Dedifferentiated amniotic fluid mesenchymal stem cell (primary cell): ENCODE data around the gene CERS1.

Source experiments
- DNase-seq: peaks from one replicate; pipeline ENCODE4 v3.0.0-alpha.2; 2016; ENCODE audit errors: extremely low spot score

CERS1 gene

GRCh38 chr19:18871543-18871942, 24.4 kb downstream of the CERS1 start:
- DNase-seq, result no peak

GRCh38 chr19:18870531-18871172, 25.3 kb downstream of the CERS1 start:
- no peak for DNase-seq

- no peak for DNase-seq
Measured at GRCh38 chr19:18869781-18870530, 26.0 kb downstream of the CERS1 start.

- no peak for DNase-seq
Measured at GRCh38 chr19:18869023-18869618, 26.8 kb downstream of the CERS1 start.

- no peak for DNase-seq
Measured at GRCh38 chr19:18868380-18869022, 27.5 kb downstream of the CERS1 start.

- no peak for DNase-seq
Measured at GRCh38 chr19:18867751-18868150, 28.2 kb downstream of the CERS1 start.

GRCh38 chr19:18867199-18867598, 28.8 kb downstream of the CERS1 start:
- DNase-seq, result no peak

- no peak for DNase-seq
Measured at GRCh38 chr19:18866800-18867123, 29.2 kb downstream of the CERS1 start.

GRCh38 chr19:18865973-18866799, 29.8 kb downstream of the CERS1 start:
- DNase-seq, result no peak

GRCh38 chr19:18865106-18865972, 30.6 kb downstream of the CERS1 start:
- DNase-seq, result no peak

- DNase-seq, result no peak
Measured at GRCh38 chr19:18863843-18864362, 32.1 kb downstream of the CERS1 start.

GRCh38 chr19:18862976-18863842, 32.7 kb downstream of the CERS1 start:
- no peak for DNase-seq

GRCh38 chr19:18861917-18862316, 34.0 kb downstream of the CERS1 start:
- DNase-seq, result no peak

- DNase-seq, result no peak
Measured at GRCh38 chr19:18861235-18861634, 34.7 kb downstream of the CERS1 start.

GRCh38 chr19:18860725-18861124, 35.2 kb downstream of the CERS1 start:
- no peak for DNase-seq

GRCh38 chr19:18860302-18860700, 35.7 kb downstream of the CERS1 start:
- no peak for DNase-seq

- no peak for DNase-seq
Measured at GRCh38 chr19:18859676-18860301, 36.2 kb downstream of the CERS1 start.

- DNase-seq, result no peak
Measured at GRCh38 chr19:18858906-18859646, 36.9 kb downstream of the CERS1 start.
